ENCODE measurements around the gene CYP2J2.
"Not testable (repeated sequence)": the region's sequence is repeated elsewhere in the genome, so short reads cannot be mapped to it uniquely, and the experiment has no call there.

Gene CYP2J2

DNA sequence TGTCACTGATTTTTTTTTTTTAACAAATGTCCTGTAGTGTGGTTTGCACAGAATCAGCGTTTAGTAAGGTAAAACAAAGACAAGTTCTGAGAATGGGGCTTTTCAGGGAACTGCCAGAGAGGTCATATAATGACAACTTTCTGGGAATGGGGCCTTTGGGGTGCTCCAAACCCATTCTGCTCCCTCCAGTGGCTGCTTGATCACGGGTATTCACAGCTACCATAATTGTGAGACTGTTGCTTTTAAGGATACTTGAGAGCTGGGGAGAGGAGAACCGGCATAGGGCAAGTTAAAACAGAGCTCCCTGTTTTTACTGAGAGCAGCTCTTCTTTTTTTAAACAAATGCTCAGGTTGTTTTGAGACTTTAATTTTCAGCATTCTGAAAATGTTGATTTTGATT, 48.2 kb downstream of the CYP2J2 start:
- H3K4me3 ChIP-seq (ENCODE audit: low read depth in 1 of 2, low read length in 2 of 2), result no peak overlapping the region
- H3K4me1 ChIP-seq (ENCODE audit: control insufficient read depth in 1 of 2, insufficient read depth in 2 of 2, low read length in 2 of 2), result peaks cover 8 to 13% of the 10 kb centered on the region in 2 donors
- H3K9ac ChIP-seq (ENCODE audit: low read depth in 1 of 2, low read length in 2 of 2), result no peak overlapping the region
- H3K27me3 ChIP-seq (ENCODE audit: control insufficient read depth in 1 of 2, insufficient read depth in 2 of 2, low read length in 2 of 2), result no peaks in the 10 kb centered on the region
- H3K9me3 ChIP-seq (ENCODE audit: control insufficient read depth in 1 of 2, low read length in 2 of 2), result peaks cover 0 to 3% of the 10 kb centered on the region in 2 donors
- peaks cover 0 to 11% of the 10 kb centered on the region in 2 donors for H3K36me3 ChIP-seq (ENCODE audit: control insufficient read depth in 1 of 2, insufficient read depth in 2 of 2, low read length in 2 of 2)
- no peak overlapping the region for H3K27ac ChIP-seq (ENCODE audit: low read depth, low read length)

DNA sequence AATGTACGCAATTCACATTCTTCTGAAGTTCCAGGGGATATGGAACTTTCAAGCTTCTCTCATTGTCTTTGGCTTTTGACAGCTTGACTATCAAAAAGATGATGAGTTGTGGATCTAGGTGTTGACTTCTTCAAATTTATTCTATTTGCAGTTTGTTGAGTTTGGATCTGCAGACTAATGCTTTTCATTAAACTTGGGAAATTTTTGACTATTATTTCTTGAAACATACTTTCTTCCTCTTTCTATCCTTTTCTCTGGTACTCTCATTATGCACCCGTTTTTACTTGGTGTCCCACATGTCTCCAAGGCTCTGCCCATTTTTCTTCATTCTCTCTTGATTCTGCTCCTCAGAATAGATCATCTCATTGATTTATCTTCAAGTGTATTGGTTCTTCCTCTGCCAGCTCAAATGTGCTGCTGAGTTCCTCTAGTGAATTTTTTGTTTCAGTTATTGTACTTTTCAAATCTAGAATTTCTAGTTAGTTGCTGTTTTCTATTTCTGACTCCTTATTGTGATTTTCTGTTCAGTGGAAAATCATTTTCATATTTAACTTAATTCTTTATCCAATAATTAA, 49.4 kb downstream of the CYP2J2 start:
- Histone ChIP-seq H3K9ac (ENCODE audit: low read depth in 1 of 2, low read length in 2 of 2) (no peak overlapping the region), H3K4me3 (ENCODE audit: low read depth in 1 of 2, low read length in 2 of 2) (no peak overlapping the region), H3K36me3 (ENCODE audit: control insufficient read depth in 1 of 2, insufficient read depth in 2 of 2, low read length in 2 of 2) (peaks cover 3 to 11% of the 10 kb centered on the region in 2 donors), H3K4me1 (ENCODE audit: control insufficient read depth in 1 of 2, insufficient read depth in 2 of 2, low read length in 2 of 2) (peaks cover 8 to 13% of the 10 kb centered on the region in 2 donors), H3K27ac (ENCODE audit: low read depth, low read length) (no peak overlapping the region), H3K9me3 (ENCODE audit: control insufficient read depth in 1 of 2, low read length in 2 of 2) (peaks cover 0 to 3% of the 10 kb centered on the region in 2 donors), H3K27me3 (ENCODE audit: control insufficient read depth in 1 of 2, insufficient read depth in 2 of 2, low read length in 2 of 2) (no peaks in the 10 kb centered on the region)

DNA sequence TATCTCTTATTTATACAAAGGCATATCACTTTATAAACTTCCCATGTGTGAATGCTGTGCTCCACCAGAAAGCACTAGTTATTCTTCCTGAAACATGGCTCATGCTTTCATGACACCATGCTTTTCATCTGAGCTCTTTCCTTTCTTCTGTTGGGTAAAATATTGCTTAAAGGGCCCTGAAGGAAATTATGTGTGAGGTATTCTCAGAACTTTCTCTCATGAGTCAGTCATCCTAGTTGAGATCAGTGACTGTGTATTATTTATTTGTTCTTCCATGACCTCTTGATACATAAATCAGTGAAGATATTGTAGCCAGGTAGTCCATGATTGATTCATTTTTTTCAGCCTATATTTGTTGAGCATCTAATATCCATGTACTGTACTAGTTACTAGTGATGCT, 54.8 kb downstream of the CYP2J2 start:
- Histone ChIP-seq H3K9me3 (ENCODE audit: control insufficient read depth in 1 of 2, low read length in 2 of 2) (no peaks in the 10 kb centered on the region), H3K27me3 (ENCODE audit: control insufficient read depth in 1 of 2, insufficient read depth in 2 of 2, low read length in 2 of 2) (no peaks in the 10 kb centered on the region), H3K9ac (ENCODE audit: low read depth in 1 of 2, low read length in 2 of 2) (no peak overlapping the region), H3K4me3 (ENCODE audit: low read depth in 1 of 2, low read length in 2 of 2) (no peak overlapping the region), H3K36me3 (ENCODE audit: control insufficient read depth in 1 of 2, insufficient read depth in 2 of 2, low read length in 2 of 2) (peaks cover 3 to 36% of the 10 kb centered on the region in 2 donors), H3K27ac (ENCODE audit: low read depth, low read length) (no peak overlapping the region), H3K4me1 (ENCODE audit: control insufficient read depth in 1 of 2, insufficient read depth in 2 of 2, low read length in 2 of 2) (no peaks in the 10 kb centered on the region)

DNA sequence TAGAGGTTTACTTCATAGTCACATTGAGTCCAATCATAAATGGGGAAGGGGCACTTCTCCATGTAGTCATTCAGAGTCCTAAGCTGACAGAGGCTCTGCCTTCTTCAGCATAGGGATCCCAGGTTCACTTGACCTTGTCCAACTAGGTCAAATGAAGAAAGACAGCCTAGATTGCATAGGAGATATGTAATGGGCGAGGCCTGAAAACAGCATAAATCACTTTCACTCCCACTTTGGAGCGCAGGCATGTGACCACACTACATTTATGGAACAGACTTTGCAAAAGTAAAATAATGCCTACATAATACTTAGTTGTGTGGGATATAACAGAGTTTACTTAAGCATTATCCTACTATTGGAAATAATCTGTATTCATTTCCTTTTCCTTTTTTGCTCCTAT, 60.1 kb downstream of the CYP2J2 start:
- Histone ChIP-seq H3K27ac (ENCODE audit: low read depth, low read length) (no peak overlapping the region), H3K4me3 (ENCODE audit: low read depth in 1 of 2, low read length in 2 of 2) (no peak overlapping the region), H3K4me1 (ENCODE audit: control insufficient read depth in 1 of 2, insufficient read depth in 2 of 2, low read length in 2 of 2) (no peaks in the 10 kb centered on the region), H3K9me3 (ENCODE audit: control insufficient read depth in 1 of 2, low read length in 2 of 2) (no peaks in the 10 kb centered on the region), H3K36me3 (ENCODE audit: control insufficient read depth in 1 of 2, insufficient read depth in 2 of 2, low read length in 2 of 2) (peaks cover 0 to 36% of the 10 kb centered on the region in 2 donors), H3K27me3 (ENCODE audit: control insufficient read depth in 1 of 2, insufficient read depth in 2 of 2, low read length in 2 of 2) (no peaks in the 10 kb centered on the region), H3K9ac (ENCODE audit: low read depth in 1 of 2, low read length in 2 of 2) (no peak overlapping the region)

DNA sequence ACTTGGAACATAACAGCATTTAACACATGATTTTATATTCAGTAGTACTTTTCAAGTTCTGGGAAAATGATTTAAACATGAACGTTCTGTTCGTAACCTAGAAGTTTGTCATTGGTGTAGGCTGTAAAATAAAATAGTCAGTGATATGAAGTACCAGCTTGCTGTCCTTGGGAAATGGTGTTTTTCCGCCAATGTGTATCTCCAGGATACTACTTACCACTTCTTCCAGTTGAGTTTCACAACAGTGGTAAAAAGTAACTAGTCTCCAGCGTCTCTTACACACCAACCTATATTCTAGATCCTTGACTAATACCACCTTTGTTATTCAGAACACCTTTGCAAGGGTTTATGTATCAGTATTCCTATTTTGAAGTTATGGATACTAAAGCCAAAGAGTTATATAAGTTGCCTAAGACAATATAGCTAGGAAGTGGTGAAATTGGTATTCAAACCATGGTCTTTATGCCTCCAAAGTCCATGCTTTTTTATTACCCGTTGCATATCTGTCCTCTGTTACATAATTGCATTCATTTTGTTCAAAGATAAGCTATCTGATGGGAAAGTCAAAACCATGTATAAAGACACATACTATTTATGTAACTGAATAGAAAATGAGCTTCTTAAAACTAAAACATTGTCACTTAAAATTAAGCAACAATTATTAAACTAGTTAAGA, 68.8 kb downstream of the CYP2J2 start:
- Histone ChIP-seq H3K36me3 (ENCODE audit: control insufficient read depth in 1 of 2, insufficient read depth in 2 of 2, low read length in 2 of 2) (peaks cover 0 to 3% of the 10 kb centered on the region in 2 donors), H3K9me3 (ENCODE audit: control insufficient read depth in 1 of 2, low read length in 2 of 2) (peaks cover 0 to 5% of the 10 kb centered on the region in 2 donors), H3K27ac (ENCODE audit: low read depth, low read length) (no peak overlapping the region), H3K9ac (ENCODE audit: low read depth in 1 of 2, low read length in 2 of 2) (no peak overlapping the region), H3K4me3 (ENCODE audit: low read depth in 1 of 2, low read length in 2 of 2) (peak overlapping the region in 1 of 2 donors; percentile 7), H3K4me1 (ENCODE audit: control insufficient read depth in 1 of 2, insufficient read depth in 2 of 2, low read length in 2 of 2) (peaks cover 14 to 23% of the 10 kb centered on the region in 2 donors), H3K27me3 (ENCODE audit: control insufficient read depth in 1 of 2, insufficient read depth in 2 of 2, low read length in 2 of 2) (no peaks in the 10 kb centered on the region)

DNA sequence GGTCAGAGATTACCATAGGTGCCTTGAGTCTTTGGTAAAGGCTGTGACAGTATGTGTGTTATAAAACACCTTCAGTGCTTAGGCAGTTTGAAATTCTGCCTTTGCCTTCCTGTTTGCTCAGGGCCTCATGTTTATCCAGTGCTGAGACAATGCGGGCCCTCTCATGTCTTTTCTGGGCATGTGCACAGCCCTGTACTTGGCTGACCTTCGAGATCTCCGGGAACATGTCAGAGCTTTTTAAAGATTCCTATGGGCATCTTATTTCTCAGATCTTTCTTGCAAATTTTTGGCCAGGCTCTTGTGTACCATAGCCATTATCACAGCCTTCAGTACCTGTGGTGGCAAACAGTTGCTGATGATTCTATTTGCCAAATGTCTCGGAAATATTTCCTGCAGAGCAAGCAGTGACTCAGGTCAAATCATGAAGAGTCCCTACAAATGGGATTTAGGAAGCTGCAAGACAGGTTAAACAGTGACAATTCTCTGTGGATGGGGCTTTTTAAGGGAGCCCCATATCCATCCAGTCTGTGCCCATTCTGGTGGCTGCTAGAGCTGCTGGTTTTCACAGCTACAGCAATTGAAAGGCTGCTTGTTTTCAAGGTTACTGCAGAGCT, 69.7 kb downstream of the CYP2J2 start:
- no peak overlapping the region for H3K4me3 ChIP-seq (ENCODE audit: low read depth in 1 of 2, low read length in 2 of 2)
- H3K9me3 ChIP-seq (ENCODE audit: control insufficient read depth in 1 of 2, low read length in 2 of 2), result peaks cover 0 to 5% of the 10 kb centered on the region in 2 donors
- H3K27me3 ChIP-seq (ENCODE audit: control insufficient read depth in 1 of 2, insufficient read depth in 2 of 2, low read length in 2 of 2), result no peaks in the 10 kb centered on the region
- no peak overlapping the region for H3K27ac ChIP-seq (ENCODE audit: low read depth, low read length)
- H3K4me1 ChIP-seq (ENCODE audit: control insufficient read depth in 1 of 2, insufficient read depth in 2 of 2, low read length in 2 of 2), result peaks cover 14 to 23% of the 10 kb centered on the region in 2 donors
- H3K9ac ChIP-seq (ENCODE audit: low read depth in 1 of 2, low read length in 2 of 2), result no peak overlapping the region
- peaks cover 0 to under 1% of the 10 kb centered on the region in 2 donors for H3K36me3 ChIP-seq (ENCODE audit: control insufficient read depth in 1 of 2, insufficient read depth in 2 of 2, low read length in 2 of 2)

DNA sequence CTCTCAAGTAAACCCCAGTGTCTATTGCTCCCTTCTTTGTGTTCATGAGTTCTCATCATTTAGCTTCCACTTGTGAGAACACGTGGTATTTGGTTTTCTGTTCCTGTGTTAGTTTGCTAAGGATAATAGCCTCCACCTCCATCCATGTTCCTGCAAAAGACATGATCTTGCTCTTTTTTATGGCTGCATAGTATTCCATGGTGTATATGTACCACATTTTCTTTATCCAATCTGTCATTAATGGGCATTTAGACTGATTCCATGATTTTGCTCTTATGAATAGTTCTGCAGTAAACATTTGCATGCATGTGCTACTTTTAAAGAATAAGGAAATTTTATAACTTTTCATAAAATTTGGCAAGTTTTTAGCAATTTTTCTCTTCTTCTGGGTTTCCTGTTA, 71.3 kb downstream of the CYP2J2 start:
- not testable (repeated sequence) for H3K9me3 ChIP-seq (ENCODE audit: control insufficient read depth in 1 of 2, low read length in 2 of 2); H3K4me3 ChIP-seq (ENCODE audit: low read depth in 1 of 2, low read length in 2 of 2); H3K36me3 ChIP-seq (ENCODE audit: control insufficient read depth in 1 of 2, insufficient read depth in 2 of 2, low read length in 2 of 2); H3K9ac ChIP-seq (ENCODE audit: low read depth in 1 of 2, low read length in 2 of 2); H3K27me3 ChIP-seq (ENCODE audit: control insufficient read depth in 1 of 2, insufficient read depth in 2 of 2, low read length in 2 of 2); H3K27ac ChIP-seq (ENCODE audit: low read depth, low read length)
- H3K4me1 ChIP-seq (ENCODE audit: control insufficient read depth in 1 of 2, insufficient read depth in 2 of 2, low read length in 2 of 2), result peaks cover 14 to 23% of the 10 kb centered on the region in 2 donors

DNA sequence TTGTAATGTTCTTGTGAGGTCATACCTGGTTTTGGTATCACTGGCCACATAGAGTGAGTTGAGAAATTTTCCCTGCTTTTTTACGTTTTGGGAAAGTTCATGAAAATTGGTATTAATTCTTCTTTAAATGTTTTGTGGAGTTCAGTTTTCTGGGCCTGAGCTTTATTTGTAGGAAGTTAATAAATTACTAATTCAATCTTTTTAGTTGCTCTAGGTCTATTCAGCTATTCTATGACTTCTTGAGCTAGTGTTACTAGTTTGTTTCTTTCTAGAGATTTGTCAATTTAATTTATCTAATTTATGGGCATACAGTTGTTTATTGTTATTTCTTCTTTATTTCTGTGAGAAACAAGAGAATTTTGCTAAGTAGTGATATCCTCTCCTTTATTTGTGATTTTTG, 74.5 kb downstream of the CYP2J2 start:
- H3K27ac ChIP-seq (ENCODE audit: low read depth, low read length), result no peak overlapping the region
- peaks cover 7 to 10% of the 10 kb centered on the region in 2 donors for H3K4me1 ChIP-seq (ENCODE audit: control insufficient read depth in 1 of 2, insufficient read depth in 2 of 2, low read length in 2 of 2)
- no peak overlapping the region for H3K4me3 ChIP-seq (ENCODE audit: low read depth in 1 of 2, low read length in 2 of 2)
- H3K9ac ChIP-seq (ENCODE audit: low read depth in 1 of 2, low read length in 2 of 2), result no peak overlapping the region
- H3K27me3 ChIP-seq (ENCODE audit: control insufficient read depth in 1 of 2, insufficient read depth in 2 of 2, low read length in 2 of 2), result no peaks in the 10 kb centered on the region
- peaks cover 0 to 5% of the 10 kb centered on the region in 2 donors for H3K9me3 ChIP-seq (ENCODE audit: control insufficient read depth in 1 of 2, low read length in 2 of 2)
- H3K36me3 ChIP-seq (ENCODE audit: control insufficient read depth in 1 of 2, insufficient read depth in 2 of 2, low read length in 2 of 2), result peaks cover 6 to 7% of the 10 kb centered on the region in 2 donors

DNA sequence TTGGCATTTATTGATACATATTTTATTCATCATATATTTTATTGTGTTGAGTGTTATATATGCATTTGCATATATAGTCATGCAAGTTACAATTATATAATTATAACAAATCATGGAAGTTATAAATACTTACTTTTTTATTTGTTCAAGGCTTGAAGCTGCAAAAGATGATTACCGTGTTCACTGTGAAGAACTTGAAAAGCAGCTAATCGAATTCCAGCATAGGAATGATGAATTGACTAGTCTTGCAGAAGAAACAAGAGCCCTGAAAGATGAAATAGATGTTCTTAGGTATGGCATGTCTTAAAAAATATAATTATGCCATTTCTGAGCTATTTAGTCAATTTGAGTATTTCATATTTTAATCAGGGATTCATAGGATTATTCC, 79.7 kb downstream of the CYP2J2 start:
- Histone ChIP-seq H3K36me3 (ENCODE audit: control insufficient read depth in 1 of 2, insufficient read depth in 2 of 2, low read length in 2 of 2) (peaks cover 6 to 21% of the 10 kb centered on the region in 2 donors), H3K4me3 (ENCODE audit: low read depth in 1 of 2, low read length in 2 of 2) (no peak overlapping the region), H3K27me3 (ENCODE audit: control insufficient read depth in 1 of 2, insufficient read depth in 2 of 2, low read length in 2 of 2) (no peaks in the 10 kb centered on the region), H3K27ac (ENCODE audit: low read depth, low read length) (no peak overlapping the region), H3K9me3 (ENCODE audit: control insufficient read depth in 1 of 2, low read length in 2 of 2) (no peaks in the 10 kb centered on the region), H3K4me1 (ENCODE audit: control insufficient read depth in 1 of 2, insufficient read depth in 2 of 2, low read length in 2 of 2) (no peaks in the 10 kb centered on the region), H3K9ac (ENCODE audit: low read depth in 1 of 2, low read length in 2 of 2) (no peak overlapping the region)

DNA sequence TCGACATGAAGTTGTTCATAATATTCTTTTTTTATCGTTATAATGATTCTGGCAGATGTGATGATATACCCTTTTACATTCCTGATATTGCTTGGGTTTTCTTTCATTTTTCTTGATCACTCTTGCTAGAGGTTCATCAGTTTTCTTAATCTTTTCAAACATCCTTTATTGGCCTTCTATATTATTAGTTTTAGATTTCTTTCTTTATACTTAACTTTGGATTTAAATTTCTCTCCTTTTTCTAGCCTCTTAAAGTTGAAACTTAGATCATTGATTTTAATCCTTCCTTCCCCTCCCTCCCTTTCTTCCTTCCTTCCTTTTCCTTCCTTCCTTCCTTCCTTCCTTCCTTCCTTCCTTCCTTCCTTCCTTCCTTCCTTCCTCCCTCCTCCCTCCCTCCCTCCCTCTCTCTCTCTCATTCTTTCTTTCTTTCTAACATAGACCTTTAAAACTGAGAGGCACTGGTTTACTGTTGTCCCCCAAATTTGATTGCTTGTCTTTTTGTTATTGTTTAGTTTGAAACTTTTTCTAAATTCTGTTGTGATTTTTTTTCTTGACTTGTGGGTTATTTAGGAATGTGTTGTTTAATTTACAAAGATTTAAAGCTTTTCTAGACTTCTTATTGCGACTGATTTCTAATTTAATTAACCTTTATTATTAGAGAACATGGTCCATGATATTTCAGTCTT, 80.2 kb downstream of the CYP2J2 start:
- H3K36me3 ChIP-seq (ENCODE audit: control insufficient read depth in 1 of 2, insufficient read depth in 2 of 2, low read length in 2 of 2), result peaks cover 6 to 21% of the 10 kb centered on the region in 2 donors
- H3K27ac ChIP-seq (ENCODE audit: low read depth, low read length), result no peak overlapping the region
- H3K9me3 ChIP-seq (ENCODE audit: control insufficient read depth in 1 of 2, low read length in 2 of 2), result no peaks in the 10 kb centered on the region
- no peak overlapping the region for H3K4me3 ChIP-seq (ENCODE audit: low read depth in 1 of 2, low read length in 2 of 2)
- H3K9ac ChIP-seq (ENCODE audit: low read depth in 1 of 2, low read length in 2 of 2), result no peak overlapping the region
- H3K4me1 ChIP-seq (ENCODE audit: control insufficient read depth in 1 of 2, insufficient read depth in 2 of 2, low read length in 2 of 2), result no peaks in the 10 kb centered on the region
- H3K27me3 ChIP-seq (ENCODE audit: control insufficient read depth in 1 of 2, insufficient read depth in 2 of 2, low read length in 2 of 2), result no peaks in the 10 kb centered on the region
